Measurements from ENCODE around the gene VAMP5.
A peak's percentile ranks its signal among the peaks of the same experiment; 100 is the strongest.
"Not testable (repeated sequence)": the region's sequence is repeated elsewhere in the genome, so short reads cannot be mapped to it uniquely, and the experiment has no call there.

The VAMP5 gene, protein sequence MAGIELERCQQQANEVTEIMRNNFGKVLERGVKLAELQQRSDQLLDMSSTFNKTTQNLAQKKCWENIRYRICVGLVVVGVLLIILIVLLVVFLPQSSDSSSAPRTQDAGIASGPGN

DNA sequence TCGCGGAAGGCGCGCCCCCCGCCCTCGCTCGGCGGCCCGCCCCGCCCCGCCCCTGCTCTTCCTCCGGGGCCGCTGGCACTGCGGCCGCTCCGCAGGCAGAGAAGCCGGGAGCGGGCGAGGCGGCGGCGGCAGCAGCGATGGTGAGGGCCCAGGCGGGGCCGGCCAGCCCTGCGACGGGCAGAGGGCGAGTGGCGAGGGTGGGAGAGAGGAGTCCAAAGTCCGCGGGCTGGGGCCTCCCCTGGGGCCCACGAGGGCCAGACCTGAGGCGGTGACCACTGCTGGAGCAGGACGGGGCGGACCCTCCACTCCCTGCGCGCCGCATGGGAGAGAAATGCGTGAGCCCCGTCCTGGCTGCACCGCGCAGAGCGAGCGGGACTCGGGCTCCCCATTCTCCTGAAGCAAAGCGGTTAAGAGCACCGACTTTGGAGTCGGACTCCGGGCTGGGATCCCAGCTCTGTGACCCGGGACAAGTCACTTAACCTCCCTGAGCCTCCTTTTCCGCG lies at the start of gene VAMP5:
VAMP5 (plus strand) TSS at position 78 of the 503 bp plus-strand sequence; CDS start at position 138, 60 bp downstream.
- peak; percentile 27 for DNase-seq (ENCODE audit: low spot score)

DNA sequence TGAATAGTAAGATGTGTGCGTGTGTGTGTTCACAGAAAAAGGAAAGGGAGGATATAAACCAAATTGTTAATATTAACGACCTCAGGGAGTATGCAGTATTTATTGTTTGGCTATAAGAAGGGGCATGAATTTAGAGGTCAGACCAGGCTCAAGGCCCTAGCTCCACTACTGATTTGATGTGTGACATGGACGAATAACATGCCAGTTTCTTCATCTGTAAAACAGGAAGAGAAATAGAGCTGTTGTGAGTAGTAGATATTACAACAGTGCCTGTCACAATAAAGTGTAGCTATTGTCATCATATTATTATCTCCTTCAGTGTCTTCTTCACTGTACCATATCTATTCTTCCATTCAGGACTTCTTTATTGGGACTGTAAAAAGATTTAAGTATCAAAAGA lies 49.4 kb upstream of the VAMP5 start:
- no peak for DNase-seq (ENCODE audit: low spot score)

DNA sequence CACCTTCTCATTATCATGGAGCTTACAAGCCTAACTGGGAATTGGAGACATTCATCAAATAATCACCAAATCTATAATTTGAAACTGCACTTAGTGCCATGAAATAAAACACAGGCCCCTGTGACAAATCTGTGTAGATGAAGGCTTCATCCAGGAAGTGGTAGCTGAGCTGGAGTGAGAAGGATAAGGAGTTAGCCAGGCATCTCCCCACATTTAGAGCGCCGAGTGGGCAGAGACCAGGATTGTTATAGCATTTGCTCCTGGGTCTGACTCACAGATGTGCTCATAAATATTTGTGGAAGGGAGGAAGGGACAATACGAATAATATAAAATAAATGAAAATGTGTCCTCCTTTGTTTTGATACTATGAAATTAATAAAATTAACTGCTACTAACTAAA lies 47.8 kb upstream of the VAMP5 start:
- DNase-seq (ENCODE audit: low spot score): no peak

DNA sequence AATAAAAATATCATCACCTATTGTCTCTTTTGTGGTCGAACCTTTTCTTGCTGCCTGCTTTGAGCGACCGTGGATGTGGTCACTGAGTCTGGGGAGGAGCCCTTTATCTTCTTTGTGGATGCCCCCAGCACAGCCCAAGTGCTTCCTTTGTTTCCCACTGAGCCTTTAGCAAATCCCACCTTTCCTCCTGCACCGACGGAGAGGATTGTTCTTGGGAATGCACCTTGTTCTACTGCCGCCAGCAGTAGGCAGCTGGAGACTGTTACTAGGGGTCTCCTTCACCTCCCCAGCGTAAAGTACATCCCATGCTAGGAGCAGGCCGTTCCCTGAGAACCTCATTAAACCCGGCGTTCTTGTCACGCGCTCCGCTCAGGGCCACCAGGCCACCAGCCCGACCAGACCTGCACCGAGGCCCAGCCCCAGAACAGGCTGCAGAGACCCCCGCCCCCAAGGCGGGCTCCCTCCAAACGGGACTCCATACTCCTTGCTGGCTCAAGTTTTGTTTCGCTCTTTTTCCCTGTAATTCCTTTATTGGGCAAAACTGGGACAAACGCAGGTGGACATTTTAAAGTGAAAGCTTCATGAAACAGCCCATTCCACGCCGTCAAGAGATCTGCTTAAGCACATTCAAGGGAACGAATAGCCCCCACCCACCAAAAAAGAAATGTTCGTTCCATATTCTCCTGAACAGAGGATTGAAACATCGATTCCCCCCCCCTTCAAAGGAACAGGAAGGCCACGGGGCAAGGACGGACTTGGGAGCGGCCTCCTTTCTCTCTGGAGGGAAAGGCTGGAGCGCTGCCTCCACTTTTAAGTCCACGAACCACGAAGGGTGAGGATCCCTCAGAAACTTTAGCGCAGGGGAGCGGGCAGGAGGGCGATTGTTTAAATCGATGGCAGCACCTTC lies 46.4 kb upstream of the VAMP5 start:
- peak; percentile 32 for DNase-seq (ENCODE audit: low spot score)

DNA sequence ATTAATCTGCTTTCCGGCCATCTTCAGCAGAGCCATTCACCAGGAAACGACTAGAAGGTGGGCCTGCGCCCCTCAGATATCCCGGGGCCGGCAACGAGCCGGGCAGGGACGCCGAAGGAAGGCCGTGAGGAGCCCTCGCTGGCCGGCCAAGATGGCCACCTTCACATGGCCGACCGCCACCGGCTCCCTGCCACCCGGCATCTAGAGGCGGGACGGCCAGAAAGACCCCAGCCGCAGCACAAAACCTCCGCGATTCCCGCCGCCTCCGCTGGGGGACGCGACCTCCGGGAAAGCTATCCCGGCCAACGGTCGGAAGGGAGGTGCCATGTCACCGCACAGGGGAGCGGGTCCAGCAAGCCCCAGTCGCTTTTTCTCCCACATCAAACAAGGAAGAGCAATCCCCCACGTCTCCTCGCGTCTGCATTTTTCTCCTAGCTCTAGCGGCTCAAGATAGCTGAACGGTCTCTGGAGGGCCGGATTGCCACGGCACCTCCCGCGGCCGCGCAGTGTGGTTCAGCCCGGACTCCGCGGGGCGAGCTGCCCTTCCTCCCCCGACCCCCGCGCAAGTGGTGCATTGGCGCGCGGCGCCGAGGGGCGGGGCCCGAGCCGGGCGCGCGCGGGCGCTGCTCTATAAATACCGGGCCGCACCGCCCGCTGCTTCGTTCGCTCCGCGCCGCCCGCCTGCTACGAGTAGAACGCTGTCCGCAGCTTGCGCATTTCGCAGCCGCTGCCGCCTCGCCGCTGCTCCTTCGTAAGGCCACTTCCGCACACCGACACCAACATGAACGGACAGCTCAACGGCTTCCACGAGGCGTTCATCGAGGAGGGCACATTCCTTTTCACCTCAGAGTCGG lies 45.5 kb upstream of the VAMP5 start, which contains the start of gene MAT2A:
MAT2A (plus strand) TSS at position 662 of the 854 bp plus-strand sequence; CDS start at position 782, 120 bp downstream.
- peak; percentile 84 for DNase-seq (ENCODE audit: low spot score)

DNA sequence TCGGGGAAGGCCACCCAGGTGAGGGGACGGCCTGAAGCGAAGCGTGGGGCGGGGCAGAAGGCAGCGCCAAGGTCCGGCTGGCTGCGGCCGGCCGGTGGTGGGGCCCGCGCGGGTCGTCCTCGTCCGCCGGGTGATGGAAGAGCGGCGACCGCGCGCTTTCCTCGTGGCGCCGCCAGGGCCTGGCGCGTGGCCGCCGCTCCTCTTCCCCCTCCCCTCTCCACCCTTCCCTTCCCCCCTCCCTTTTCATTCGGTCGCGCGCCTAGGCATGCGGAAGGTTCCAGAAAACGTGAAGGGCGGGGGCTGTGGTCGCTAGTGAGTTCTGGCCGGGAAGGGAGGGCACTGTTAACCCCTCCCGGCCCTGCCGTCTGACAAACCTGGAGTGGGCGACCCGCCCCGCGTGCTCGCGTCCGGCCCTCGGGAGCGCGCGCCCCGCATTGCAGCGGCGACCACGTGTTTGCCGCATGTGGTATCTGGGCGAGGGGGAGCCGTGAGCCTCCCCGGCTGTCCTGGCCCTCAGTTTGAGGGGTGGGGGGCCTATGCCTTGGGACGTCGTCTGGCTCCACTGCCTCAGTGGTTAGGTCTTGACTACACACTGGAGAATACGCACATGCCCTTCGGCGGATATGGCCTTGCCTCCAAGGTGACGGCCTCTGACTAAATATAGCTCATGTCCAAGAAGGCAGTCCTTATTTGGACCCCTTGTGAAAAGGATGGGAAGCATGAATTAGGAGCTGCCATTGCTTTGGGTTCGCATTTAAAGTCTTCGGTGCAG lies 44.7 kb upstream of the VAMP5 start:
- DNase-seq (ENCODE audit: low spot score): peak; percentile 65

DNA sequence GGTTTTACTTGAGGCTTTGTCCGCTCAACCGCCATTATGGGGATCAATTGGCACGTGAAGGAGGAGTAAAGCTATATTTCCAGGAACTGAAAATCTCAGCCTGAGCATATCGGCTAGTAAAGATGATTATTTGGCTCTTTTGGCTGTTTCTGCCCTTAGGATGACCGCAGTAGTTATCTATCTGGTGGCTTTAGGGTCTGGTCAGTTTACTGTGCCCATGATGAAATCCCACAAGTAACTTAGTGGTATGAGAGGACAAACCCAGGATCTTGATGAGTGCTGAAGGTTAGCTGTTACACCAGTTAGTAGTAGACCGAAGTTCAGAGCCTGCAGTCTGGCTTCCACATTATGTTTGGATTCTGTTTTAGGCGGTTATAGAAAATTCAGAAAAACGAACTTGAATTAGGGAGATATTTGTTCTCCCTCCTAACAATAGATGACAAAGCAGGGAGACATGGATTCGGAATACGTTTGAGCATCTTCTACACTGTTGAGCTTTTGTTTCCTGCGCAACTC lies 44.0 kb upstream of the VAMP5 start:
- DNase-seq (ENCODE audit: low spot score): peak; percentile 29

DNA sequence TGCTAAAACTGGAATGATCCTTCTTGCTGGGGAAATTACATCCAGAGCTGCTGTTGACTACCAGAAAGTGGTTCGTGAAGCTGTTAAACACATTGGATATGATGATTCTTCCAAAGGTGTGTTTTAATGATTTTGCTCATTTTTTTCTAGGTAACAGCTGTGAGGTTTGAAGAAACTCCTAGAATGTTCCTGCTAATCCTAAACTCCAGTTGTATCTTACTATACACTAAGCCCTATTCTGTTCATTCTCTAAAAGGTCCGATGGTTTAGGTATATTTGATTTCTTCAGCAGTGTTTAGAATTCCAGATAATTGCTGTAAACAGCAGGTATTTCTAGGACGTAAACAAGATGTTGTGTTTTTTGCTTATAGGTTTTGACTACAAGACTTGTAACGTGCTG lies 43.0 kb upstream of the VAMP5 start:
- DNase-seq (ENCODE audit: low spot score): no peak

DNA sequence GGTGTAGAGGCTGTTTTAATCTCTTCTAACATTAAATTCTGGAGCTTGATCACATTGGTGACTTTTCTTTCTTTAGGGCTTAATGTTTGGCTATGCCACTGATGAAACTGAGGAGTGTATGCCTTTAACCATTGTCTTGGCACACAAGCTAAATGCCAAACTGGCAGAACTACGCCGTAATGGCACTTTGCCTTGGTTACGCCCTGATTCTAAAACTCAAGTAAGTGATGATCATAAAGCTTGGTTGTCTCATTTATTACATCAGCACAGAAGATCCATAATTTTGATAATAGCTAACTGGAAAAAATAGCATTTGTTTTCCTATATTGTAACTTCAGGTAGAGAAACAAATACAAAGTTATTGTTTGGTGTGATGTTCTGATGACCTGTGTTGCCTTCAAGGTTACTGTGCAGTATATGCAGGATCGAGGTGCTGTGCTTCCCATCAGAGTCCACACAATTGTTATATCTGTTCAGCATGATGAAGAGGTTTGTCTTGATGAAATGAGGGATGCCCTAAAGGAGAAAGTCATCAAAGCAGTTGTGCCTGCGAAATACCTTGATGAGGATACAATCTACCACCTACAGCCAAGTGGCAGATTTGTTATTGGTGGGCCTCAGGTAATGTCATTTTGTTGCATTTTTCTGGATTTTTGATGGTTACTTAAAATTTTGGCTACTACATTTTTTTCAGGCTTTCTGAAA lies 42.3 kb upstream of the VAMP5 start:
- DNase-seq (ENCODE audit: low spot score): no peak

DNA sequence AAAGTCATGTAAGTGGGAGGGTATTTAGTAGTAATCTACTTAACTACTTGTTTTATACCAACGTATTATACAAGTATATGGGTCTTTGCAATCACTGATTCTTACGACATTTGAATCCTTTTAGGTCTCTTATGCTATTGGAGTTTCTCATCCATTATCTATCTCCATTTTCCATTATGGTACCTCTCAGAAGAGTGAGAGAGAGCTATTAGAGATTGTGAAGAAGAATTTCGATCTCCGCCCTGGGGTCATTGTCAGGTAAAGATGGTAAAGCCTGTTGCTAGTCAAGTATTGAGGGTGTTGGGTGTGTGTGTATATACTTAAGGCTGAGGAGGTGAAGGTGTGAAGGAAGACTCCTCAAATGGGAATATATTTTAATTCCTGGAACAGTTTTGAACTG lies 41.5 kb upstream of the VAMP5 start:
- DNase-seq (ENCODE audit: low spot score): no peak

DNA sequence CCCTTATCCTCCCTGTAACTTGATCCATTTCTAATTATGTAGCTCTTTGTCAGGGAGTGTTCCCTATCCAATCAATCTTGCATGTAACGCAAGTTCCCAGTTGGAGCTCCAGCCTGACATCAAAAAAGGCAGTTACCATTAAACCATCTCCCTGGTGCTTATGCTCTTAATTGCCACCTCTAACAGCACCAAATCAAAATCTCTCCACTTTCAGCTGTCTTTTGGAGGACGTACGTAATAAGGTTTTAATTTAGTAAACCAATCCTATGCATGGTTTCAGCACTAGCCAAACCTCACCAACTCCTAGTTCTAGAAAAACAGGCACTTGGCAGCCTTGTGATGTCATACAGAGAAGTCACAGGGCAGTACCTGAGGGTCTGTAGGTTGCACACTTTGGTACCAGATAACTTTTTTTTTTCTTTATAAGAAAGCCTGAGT lies 40.0 kb upstream of the VAMP5 start:
- not testable (repeated sequence) for DNase-seq (ENCODE audit: low spot score)

DNA sequence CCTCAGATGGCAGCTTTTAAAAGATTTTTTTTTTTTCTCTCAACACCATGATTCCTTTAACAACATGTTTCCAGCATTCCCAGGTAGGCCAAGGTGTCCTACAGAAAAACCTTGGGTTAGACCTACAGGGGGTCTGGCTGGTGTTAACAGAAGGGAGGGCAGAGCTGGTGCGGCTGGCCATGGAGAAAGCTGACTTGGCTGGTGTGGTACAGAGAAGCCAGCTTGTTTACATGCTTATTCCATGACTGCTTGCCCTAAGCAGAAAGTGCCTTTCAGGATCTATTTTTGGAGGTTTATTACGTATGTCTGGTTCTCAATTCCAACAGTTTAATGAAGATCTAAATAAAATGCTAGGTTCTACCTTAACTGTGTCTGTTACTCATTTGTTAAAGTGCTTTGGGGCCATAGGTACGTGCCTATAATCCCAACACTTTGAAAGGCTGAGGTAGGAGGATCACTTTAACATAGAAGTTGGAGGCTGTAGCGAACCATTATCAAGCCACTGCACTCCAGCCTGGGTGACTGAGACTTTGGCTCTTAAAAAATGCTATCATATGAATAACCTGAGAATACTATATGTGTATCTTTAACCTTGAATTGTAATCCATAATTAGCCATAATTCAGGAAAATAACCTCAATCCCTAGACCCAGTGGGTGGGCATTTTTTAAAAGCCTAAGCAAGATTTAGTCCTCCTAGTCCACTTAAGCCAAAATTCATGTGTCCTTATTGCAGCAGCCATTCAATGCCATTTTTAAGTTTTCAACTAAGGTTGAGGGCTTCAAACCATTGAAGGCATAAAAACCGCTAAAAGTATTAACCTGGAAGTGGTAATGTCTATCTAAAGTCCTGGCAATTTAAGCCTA lies 39.1 kb upstream of the VAMP5 start:
- DNase-seq (ENCODE audit: low spot score): not testable (repeated sequence)

DNA sequence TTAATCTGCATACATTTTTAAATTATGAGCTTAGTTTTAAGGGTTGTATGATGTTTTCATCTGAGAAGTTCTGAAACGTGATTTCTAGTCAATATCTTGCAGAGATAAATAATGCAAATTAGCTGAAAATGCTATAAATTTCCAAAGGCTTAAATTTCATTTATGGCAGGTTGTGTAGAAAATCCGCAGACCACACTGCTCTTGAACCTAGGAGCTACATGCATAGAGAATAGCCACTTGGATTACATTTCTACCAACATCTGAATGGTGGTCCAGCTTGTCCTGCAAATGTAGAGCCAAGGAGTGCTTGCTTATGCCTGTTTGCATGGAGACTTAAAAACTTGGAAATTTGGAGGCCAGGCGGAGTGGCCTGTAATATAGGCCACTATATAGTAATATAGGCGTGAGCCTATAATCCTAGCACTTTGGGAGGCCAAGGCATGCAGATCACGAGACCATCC lies 38.4 kb upstream of the VAMP5 start:
- no peak for DNase-seq (ENCODE audit: low spot score)

DNA sequence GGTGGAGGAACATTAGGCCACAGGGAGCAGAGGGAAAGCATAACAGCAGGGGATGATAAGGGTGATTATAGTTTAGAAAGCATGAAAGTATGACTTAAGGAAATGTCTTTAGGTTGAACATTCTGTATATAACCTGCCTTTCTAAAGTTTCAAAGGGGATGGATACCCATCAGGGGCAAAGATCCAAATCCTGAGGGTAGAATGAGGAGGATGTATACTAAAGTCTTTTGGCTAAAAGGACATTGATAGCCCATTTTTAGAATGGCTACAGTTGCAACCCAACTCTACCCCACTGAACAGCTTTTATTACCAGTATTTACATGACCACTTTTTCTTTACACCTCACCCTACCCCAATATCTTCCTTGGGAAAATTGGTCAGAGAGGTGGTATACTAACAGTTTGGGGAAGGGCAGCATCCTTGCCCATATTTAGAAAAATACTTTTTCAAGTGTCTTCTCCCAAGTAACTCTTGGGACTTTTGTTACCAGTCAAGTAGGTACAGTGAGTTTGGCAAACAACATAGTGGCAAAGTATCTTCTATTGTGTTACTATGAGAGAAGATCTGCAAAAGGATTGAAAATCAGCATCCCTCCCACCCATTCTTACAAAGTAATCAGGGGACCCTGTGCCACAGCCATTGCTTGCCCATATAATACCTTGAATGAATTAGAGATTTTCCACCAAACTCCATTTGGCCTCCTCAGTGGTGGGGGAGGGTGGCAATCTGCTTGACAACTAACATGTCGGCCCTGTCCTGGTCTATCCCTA lies 37.0 kb upstream of the VAMP5 start:
- no peak for DNase-seq (ENCODE audit: low spot score)

DNA sequence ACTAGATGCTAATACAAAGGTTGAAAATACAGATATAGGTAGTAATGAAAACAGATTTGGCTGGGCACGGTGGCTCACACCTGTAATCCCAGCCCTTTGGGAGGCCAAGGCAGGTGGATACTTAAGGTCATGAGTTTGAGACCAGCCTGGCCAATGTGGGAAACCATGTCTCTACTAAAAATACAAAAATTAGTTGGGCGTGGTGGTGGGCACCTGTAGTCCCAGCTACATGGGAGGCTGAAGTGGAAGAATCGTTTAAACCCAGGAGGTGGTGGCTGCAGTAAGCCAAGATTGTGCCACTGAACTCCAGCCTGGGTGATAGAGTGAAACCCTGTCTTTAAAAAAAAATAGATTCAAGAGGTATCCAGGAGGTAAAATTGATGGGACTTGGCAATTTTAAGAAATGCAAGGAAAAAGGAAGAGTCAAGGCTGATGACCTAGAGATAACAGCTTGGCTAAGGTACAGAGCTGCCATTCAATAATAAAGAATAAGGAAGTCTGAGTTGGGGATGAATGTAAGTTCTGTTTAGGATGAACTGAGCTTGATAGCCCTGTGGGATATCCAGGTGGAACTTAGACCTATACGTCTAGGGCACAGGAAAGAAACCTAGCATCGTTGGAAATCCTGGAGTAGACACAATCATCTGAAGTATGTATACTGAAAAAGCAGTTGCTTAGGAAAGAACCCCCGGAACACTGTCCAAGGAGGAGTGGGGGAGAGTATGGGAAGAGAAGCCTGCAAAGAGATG lies 36.2 kb upstream of the VAMP5 start:
- DNase-seq (ENCODE audit: low spot score): no peak

DNA sequence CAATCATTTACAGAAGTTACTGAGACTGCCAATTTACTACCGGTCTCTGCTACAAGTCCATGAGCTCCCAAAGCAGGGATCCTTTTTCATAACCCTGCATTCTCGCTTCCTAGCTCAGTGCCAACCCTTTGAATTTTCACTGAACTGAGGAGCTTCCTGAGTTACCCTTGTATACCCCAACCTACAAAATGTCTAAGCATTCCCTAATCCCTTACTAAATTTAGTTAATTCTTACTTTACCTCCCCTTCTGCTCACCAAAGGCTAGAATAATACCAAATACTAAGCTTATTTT lies 35.7 kb upstream of the VAMP5 start:
- DNase-seq (ENCODE audit: low spot score): no peak

DNA sequence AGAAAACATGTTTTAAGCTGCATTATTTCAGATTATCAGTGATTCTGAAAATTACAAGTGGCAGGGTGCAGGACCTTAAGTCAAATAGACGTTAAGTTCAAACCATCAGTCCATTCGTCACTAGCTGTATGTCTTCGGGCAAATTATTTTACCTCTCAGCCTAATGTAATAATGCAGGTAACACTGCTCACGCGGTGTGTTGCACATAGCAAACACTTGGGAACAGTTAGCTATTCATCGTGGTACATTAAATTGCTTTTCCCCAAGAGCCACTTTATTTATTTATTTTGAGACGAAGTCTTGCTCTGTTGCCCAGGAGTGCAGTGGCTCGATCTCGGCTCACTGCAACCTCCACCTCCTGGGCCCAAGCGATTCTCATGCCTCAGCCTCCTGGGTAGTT lies 35.1 kb upstream of the VAMP5 start:
- no peak for DNase-seq (ENCODE audit: low spot score)

DNA sequence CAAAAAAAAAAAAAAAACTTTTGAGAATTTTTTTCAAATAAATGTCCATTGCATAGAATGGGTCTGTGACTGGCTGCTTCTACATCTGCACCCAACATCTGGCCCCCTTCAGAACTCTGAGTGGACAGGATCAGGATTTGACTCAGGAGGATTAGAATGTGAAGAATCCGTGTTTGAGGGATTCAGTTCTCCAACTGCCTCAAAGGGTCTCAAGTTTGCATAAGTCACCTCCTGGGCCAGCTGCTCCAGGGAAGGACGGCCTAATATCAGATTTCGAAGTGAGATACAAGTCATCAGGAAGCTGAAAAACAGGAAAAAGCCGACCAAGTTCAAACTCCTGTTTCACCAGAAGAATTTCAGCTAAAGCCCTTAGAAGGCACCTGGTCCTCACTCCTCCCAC lies 34.4 kb upstream of the VAMP5 start:
- no peak for DNase-seq (ENCODE audit: low spot score)
